ENCODE measurements around the gene SPPL2A.
A peak's percentile ranks its signal among the peaks of the same experiment; 100 is the strongest.
"Not testable (repeated sequence)": the region's sequence is repeated elsewhere in the genome, so short reads cannot be mapped to it uniquely, and the experiment has no call there.

The SPPL2A gene

GRCh38 chr15:50765195-50765967 is at the start of gene SPPL2A:
Gene SPPL2A, minus strand, starts transcription at chr15:50765706. Its CDS starts 173 bp downstream, at chr15:50765533.
- peak; percentile 93 for DNase-seq

- DNase-seq: no peak
These were observed 49.1 kb upstream of the SPPL2A start for GRCh38 chr15:50814634-50815033.

- peak; percentile 2 for DNase-seq
These were observed 48.4 kb upstream of the SPPL2A start for GRCh38 chr15:50813865-50814264.

GRCh38 chr15:50813089-50813488 is 47.6 kb upstream of the SPPL2A start:
- no peak for DNase-seq

- DNase-seq: not testable (repeated sequence)
These were observed 46.6 kb upstream of the SPPL2A start for GRCh38 chr15:50812181-50812506.

GRCh38 chr15:50811461-50812180 is 46.1 kb upstream of the SPPL2A start:
- DNase-seq: not testable (repeated sequence)

- DNase-seq: no peak
These were observed 44.6 kb upstream of the SPPL2A start for GRCh38 chr15:50810128-50810527.

GRCh38 chr15:50808728-50809127 is 43.2 kb upstream of the SPPL2A start:
- DNase-seq: no peak

- peak; percentile 36 for DNase-seq
These were observed 38.1 kb upstream of the SPPL2A start for GRCh38 chr15:50803479-50804180.

GRCh38 chr15:50800715-50801114 is 35.2 kb upstream of the SPPL2A start:
- no peak for DNase-seq

- DNase-seq: peak; percentile 49
These were observed 33.2 kb upstream of the SPPL2A start for GRCh38 chr15:50798684-50799083.

GRCh38 chr15:50797926-50798325 is 32.4 kb upstream of the SPPL2A start:
- no peak for DNase-seq

- DNase-seq: no peak
These were observed 26.0 kb upstream of the SPPL2A start for GRCh38 chr15:50791486-50791885.

GRCh38 chr15:50790778-50791453 is 25.4 kb upstream of the SPPL2A start:
- DNase-seq: no peak

GRCh38 chr15:50786871-50787270 is 21.4 kb upstream of the SPPL2A start:
- DNase-seq: no peak

- no peak for DNase-seq
These were observed 20.9 kb upstream of the SPPL2A start for GRCh38 chr15:50786438-50786837.

GRCh38 chr15:50783895-50784294 is 18.4 kb upstream of the SPPL2A start:
- no peak for DNase-seq

GRCh38 chr15:50783411-50783810 is 17.9 kb upstream of the SPPL2A start:
- no peak for DNase-seq

GRCh38 chr15:50778086-50778485 is 12.6 kb upstream of the SPPL2A start:
- DNase-seq: no peak

- no peak for DNase-seq
These were observed 11.5 kb upstream of the SPPL2A start for GRCh38 chr15:50777042-50777441.

GRCh38 chr15:50774450-50774849 is 8.9 kb upstream of the SPPL2A start:
- DNase-seq: peak; percentile 48

GRCh38 chr15:50773389-50773788 is 7.9 kb upstream of the SPPL2A start:
- no peak for DNase-seq

GRCh38 chr15:50767332-50767861 is 1.9 kb upstream of the SPPL2A start:
- DNase-seq: no peak
